ENCODE measurements around the gene IDI2.
"Not testable (repeated sequence)": the region's sequence is repeated elsewhere in the genome, so short reads cannot be mapped to it uniquely, and the experiment has no call there.

Gene IDI2

DNA sequence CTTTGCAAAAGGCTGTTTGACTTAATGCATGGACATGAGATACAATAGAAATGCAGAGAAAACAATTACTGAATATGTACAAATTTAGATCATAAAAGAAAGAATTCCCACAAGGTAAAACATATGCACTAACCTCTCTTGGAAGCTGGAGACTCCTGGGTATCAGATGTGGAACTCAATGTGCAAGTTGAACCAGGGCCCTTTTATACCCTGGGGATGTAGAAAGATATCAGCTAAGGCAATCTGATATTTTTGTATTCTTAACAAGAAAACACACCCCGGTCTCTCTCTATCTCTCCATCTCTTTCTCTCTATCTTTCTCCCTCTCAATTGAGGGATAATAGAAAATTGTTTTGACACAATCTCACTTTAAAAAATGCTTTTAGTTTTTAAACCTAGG is at the start of gene IDI2:
TSS of gene IDI2 (minus strand) at position 177 of the 400 bp plus-strand sequence. CDS start 1,136 bp downstream, outside the sequence.
- no peak within 1 kb of the TSS for H3K4me3 ChIP-seq
- DNase-seq, result no peak

DNA sequence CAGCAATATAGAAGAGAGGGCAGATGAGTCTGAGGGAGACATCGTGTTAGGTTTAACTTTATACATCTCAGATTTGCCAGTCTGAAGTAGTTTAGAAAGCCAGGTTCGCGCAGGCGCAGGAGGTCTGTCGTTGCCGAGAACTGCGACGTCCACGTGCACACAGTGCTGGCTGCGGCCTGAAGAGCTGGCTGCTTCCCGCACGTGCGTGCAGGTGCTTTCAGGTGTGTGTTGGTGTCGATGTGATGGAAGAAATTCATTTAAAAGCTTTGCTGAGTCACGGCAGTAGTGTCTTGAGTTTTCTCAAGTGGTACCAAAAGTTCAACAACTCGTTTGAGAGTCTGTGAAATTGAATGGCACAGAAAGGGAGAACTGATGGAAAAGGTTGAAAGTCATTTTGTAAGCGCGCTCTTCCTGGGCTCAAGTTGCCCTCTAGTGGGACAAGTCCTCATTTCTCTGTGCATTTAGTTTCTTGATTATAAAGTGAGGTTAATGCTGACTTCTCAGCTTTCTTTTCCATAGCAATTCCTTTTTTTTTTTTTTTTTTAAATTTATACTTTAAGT is 49.2 kb upstream of the IDI2 start:
- Histone ChIP-seq H3K9me3 (no peaks in the 10 kb centered on the region), H3K4me3 (no peak overlapping the region), H3K4me1 (no peaks in the 10 kb centered on the region), H3K36me3 (peaks cover 30 to 59% (median 41%) of the 10 kb centered on the region in 3 donors), H3K27me3 (no peaks in the 10 kb centered on the region), H3K27ac (no peak overlapping the region)
- DNase-seq, result no peak
- no peak for TF ChIP-seq CTCF (IDR thresholded peaks at IDR 0.05)
- intact Hi-C loops (cut with DNase I; ENCODE audit: low total_unique reads), result loop anchor here (5.0 kb wide), 1 partner anchor 862 kb away; no protein-coding TSS in a partner anchor

More for the DNA sequence above, at the start of gene IDI2:
- no peaks in the 10 kb centered on the region for H3K4me1 ChIP-seq
- intact Hi-C loops (cut with DNase I; ENCODE audit: low total_unique reads), result no loop called here
- H3K27ac ChIP-seq, result no peak within 1 kb of the TSS
- peaks cover 0 to 5% (median 0%) of the 10 kb centered on the region in 3 donors for H3K36me3 ChIP-seq
- TF ChIP-seq CTCF (IDR thresholded peaks at IDR 0.05), result no peak
- no peaks in the 10 kb centered on the region for H3K9me3 ChIP-seq
- H3K27me3 ChIP-seq, result no peaks in the 10 kb centered on the region

- H3K4me3 ChIP-seq, result no peak overlapping the region
- H3K36me3 ChIP-seq, result peaks cover 25 to 53% (median 35%) of the 10 kb centered on the region in 3 donors
- no peak for TF ChIP-seq CTCF (IDR thresholded peaks at IDR 0.05)
- H3K27ac ChIP-seq, result no peak overlapping the region
- no peaks in the 10 kb centered on the region for H3K27me3 ChIP-seq
- intact Hi-C loops (cut with DNase I; ENCODE audit: low total_unique reads), result loop anchor here (5.0 kb wide), 1 partner anchor 863 kb away; no protein-coding TSS in a partner anchor
- DNase-seq, result no peak
- H3K4me1 ChIP-seq, result no peaks in the 10 kb centered on the region
- no peaks in the 10 kb centered on the region for H3K9me3 ChIP-seq
Observed at GRCh38 chr10:1074052-1074747, 48.5 kb upstream of the IDI2 start.

DNA sequence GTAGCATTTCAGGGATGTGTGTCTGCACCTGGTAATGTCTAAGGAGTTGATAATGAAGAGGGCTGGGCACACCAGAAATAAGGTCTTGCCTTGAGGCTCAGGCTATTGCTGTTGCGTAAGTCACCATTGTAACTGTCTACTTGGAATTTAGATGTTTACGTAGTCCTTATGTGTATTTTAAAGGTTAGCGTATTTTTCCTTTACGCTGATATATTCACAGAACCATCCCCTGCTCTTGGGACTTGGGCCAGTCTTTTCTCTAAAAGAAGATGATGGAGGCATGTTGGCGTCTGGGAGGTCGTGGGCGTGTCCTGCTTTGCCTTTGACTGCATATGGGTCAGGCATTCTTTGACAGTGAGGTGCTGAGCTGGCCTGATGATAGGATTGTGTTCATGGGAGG is 45.3 kb upstream of the IDI2 start:
- no peak for TF ChIP-seq CTCF (IDR thresholded peaks at IDR 0.05)
- no peak for DNase-seq
- H3K27ac ChIP-seq, result no peak overlapping the region
- H3K36me3 ChIP-seq, result peaks cover 22 to 29% (median 25%) of the 10 kb centered on the region in 3 donors
- H3K4me3 ChIP-seq, result no peak overlapping the region
- no peaks in the 10 kb centered on the region for H3K9me3 ChIP-seq
- no peaks in the 10 kb centered on the region for H3K27me3 ChIP-seq
- H3K4me1 ChIP-seq, result no peaks in the 10 kb centered on the region
- intact Hi-C loops (cut with DNase I; ENCODE audit: low total_unique reads), result loop anchor here (5.0 kb wide), 1 partner anchor 866 kb away; no protein-coding TSS in a partner anchor

DNA sequence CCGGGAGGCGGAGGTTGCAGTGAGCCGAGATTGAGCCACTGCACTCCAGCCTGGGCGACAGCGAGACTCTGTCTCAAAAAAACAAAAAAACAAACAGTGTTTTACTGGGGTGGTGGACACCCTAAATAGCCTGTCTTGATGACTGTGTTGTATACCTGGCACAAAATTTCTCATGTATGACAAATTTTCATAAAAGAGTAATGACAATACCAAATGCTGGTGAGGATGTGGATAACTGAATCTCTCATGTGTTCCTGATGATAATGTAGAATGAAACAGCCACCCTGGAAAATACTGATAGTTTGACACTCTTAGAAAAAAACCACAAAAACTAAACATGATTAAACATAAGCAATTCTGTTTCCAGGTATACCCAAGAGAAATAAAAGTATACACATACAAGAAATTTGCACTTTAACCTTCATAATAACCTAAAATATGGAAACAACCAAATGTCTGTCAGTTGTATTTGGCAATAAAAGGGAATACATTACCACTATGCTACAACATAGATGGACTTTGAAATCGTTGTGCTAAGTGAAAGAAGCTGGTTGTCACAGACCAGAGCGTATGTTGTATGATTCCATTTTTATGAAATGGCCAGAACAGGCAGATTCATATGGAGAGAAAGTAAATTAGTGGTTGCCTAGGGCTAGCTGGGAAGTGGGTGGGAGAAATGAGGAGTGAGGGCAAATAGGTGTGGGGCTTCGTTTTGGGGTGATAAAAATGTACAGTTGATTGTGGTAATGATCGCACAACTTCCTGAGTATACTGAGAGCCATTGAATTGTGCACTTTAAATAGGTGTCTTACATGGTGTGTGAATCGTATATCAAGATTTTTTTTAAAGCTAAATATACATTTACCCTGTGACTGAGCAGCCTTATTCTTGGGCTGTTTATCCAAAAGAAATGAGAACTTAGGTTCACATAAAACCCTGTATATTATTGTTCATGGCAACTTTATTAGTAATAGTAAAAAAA is 43.0 kb upstream of the IDI2 start:
- H3K9me3 ChIP-seq, result no peaks in the 10 kb centered on the region
- H3K36me3 ChIP-seq, result peaks cover 11 to 18% (median 17%) of the 10 kb centered on the region in 3 donors
- intact Hi-C loops (cut with DNase I; ENCODE audit: low total_unique reads), result no loop called here

DNA sequence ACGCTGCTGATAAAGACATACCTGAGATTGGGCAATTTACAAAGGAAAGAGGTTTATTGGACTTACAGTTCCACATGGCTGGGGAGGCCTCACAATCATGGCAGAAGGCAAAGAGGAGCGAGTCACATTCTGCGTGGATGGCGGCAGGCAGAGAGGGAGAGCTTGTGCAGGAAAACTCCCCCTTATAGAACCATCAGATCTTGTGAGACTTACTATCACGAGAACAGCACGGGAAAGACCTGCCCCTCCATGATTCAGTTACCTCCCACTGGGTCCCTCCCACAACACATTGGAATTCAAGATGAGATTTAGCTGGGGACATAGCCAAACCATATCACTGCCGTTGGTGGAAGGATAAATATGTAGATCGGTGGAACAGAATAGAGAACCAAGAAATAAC is 41.1 kb upstream of the IDI2 start:
- H3K27ac ChIP-seq; H3K27me3 ChIP-seq; H3K36me3 ChIP-seq; DNase-seq; H3K9me3 ChIP-seq; intact Hi-C loops (cut with DNase I; ENCODE audit: low total_unique reads); H3K4me3 ChIP-seq; H3K4me1 ChIP-seq: not testable (repeated sequence)

More for the DNA sequence above, 43.0 kb upstream of the IDI2 start:
- no peak for DNase-seq
- Histone ChIP-seq H3K4me1 (no peaks in the 10 kb centered on the region), H3K4me3 (no peak overlapping the region), H3K27ac (no peak overlapping the region), H3K27me3 (no peaks in the 10 kb centered on the region)
- no peak for TF ChIP-seq CTCF (IDR thresholded peaks at IDR 0.05)
